Esophagus squamous epithelium (tissue), 4 donors: ENCODE measurements around the gene ATG10.

ENCODE experiments used
- CTCF ChIP-seq, 6 experiments: fragments of 450-650 bp in 4 of 6; fragments of 200-600 bp in 2 of 6; sonication (generic) in 2 of 6; IDR thresholded peaks; one replicate each; pipeline ENCODE4 v1.5.1; 2016 to 2019; ENCODE audit warnings: antibody characterized with exemption in 6 of 6, mild to moderate bottlenecking in 4 of 6, moderate library complexity in 4 of 6
- POLR2A ChIP-seq, 4 donors: fragments of 450-650 bp; IDR thresholded peaks; one replicate each; pipeline ENCODE4 v1.6.1; 2017; ENCODE audit warnings: antibody characterized with exemption in 4 of 4, mild to moderate bottlenecking in 4 of 4, moderate library complexity in 3 of 4

DNA sequence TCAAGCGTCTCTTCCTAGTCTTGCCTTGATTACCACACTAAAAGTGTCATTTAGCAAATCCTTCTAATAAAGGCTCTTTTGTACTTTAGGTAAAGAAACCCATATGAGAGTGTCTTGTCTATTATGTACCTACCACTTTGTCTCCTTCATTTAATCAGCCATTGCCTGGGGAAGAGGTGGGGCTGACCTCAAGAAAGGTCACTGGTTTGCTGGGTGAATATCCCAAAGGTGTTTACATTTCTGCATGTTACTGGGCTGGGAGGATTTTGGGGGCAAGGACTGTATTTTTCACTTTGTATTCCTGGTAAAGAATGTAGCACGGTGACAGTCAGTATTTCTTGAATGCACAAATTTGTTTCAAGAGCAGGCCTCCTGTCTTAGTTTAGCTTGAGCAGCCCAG lies 318.2 kb downstream of the ATG10 start:
- TF ChIP-seq CTCF (IDR thresholded peaks at IDR 0.05) (no peak), POLR2A (IDR thresholded peaks at IDR 0.05) (no peak)
